Measurements from ENCODE around the gene ANKS6.

DNA sequence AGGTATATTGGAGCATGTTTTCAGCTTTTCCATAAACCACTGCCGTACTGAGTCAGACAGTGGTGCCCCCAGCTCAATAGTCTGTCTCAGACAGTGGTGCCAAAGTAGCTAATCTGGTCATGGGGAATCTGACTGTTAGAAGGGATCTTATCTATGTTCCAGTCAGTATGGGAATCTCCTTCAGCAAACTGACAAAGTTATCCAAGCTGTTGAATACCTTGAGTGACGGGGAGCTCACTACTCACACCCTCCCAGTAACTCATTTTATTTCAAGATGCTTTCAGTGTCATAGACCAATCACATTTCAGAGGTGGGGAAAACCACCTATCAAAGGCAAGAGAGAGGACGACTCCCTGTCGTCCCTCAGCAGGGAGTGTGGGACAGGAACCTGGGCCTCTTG is 18.7 kb downstream of the ANKS6 start:
- TF ChIP-seq, protein P1, sequence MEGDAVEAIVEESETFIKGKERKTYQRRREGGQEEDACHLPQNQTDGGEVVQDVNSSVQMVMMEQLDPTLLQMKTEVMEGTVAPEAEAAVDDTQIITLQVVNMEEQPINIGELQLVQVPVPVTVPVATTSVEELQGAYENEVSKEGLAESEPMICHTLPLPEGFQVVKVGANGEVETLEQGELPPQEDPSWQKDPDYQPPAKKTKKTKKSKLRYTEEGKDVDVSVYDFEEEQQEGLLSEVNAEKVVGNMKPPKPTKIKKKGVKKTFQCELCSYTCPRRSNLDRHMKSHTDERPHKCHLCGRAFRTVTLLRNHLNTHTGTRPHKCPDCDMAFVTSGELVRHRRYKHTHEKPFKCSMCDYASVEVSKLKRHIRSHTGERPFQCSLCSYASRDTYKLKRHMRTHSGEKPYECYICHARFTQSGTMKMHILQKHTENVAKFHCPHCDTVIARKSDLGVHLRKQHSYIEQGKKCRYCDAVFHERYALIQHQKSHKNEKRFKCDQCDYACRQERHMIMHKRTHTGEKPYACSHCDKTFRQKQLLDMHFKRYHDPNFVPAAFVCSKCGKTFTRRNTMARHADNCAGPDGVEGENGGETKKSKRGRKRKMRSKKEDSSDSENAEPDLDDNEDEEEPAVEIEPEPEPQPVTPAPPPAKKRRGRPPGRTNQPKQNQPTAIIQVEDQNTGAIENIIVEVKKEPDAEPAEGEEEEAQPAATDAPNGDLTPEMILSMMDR (IDR thresholded peaks at IDR 0.05), result no peak
- no peak for TF ChIP-seq EZH2phosphoT487 (IDR thresholded peaks at IDR 0.05)
- TF ChIP-seq EZH2 (IDR thresholded peaks at IDR 0.05), result no peak
